Activated CD4-positive, alpha-beta T cell treated with anti-CD3 and anti-CD28 coated beads for 36 hours (primary cell): ENCODE data around the gene SORL1. TPM values are rescaled to one million over a fixed set of nuclear protein-coding genes. Genes with fewer than 3 reads are reported as not detected.

ENCODE experiments used
- ATAC-seq: fragments of 200-7000 bp; cut with Tn5 transposase; one replicate; pipeline ENCODE4 v1.10.0; 2021; ENCODE audit warnings: mild to moderate bottlenecking, moderate library complexity
- CTCF ChIA-PET: fragments of 350-600 bp; sonication (Branson Sonifier 250); formaldehyde crosslinking; loops from one replicate; lab custom pipeline; 2021; ENCODE audit warnings: antibody characterized with exemption; lab: Charles Lee
- POLR2A ChIA-PET: fragments of 350-600 bp; sonication (Branson Sonifier 250); formaldehyde crosslinking; loops from one replicate; lab custom pipeline; 2021; ENCODE audit warnings: antibody characterized with exemption, inconsistent platforms; lab: Charles Lee
- DNase-seq: peaks from one replicate; pipeline ENCODE4 v3.0.0-alpha.2; 2020
- H3K27ac Mint-ChIP-seq: one replicate; pipeline ENCODE4 v1.8.0; 2021; ENCODE audit warnings: mixed read lengths
- H3K27me3 Mint-ChIP-seq: one replicate; pipeline ENCODE4 v1.8.0; 2021; ENCODE audit warnings: mixed read lengths
- H3K36me3 Mint-ChIP-seq: one replicate; pipeline ENCODE4 v1.8.0; 2021; ENCODE audit warnings: low read depth, mixed read lengths
- H3K4me1 Mint-ChIP-seq: one replicate; pipeline ENCODE4 v1.8.0; 2021; ENCODE audit warnings: mixed read lengths
- H3K4me3 Mint-ChIP-seq: one replicate; pipeline ENCODE4 v1.8.0; 2021; ENCODE audit warnings: mild to moderate bottlenecking, moderate library complexity, mixed read lengths
- H3K9me3 Mint-ChIP-seq: one replicate; pipeline ENCODE4 v1.8.0; 2021; ENCODE audit warnings: low read depth, mixed read lengths
- intact Hi-C, 2 experiments: fragments of 100-400 bp; cut with DNase I in 1 of 2; cut with micrococcal nuclease in 1 of 2; formaldehyde crosslinking; loops; one replicate each; pipeline versions ENCODE4 v1.14.2 to v1.15.1; 2022 to 2024; cut with DNase I, micrococcal nuclease
- total RNA-seq, 2 experiments: library from RNA; stranded (reverse); gene quantifications; one replicate each; pipeline ENCODE4 v1.2.3, GENCODE V29; 2021

The SORL1 gene
- total RNA-seq, 2 experiments from 2014 or later, result 53.5 to 68.0 TPM

- Mint-ChIP-seq H3K4me1 (peaks cover 21% of the 10 kb centered on the region), H3K27me3 (no peaks in the 10 kb centered on the region), H3K36me3 (peaks cover 54% of the 10 kb centered on the region), H3K9me3 (no peaks in the 10 kb centered on the region), H3K4me3 (no peak overlapping the region), H3K27ac (no peak overlapping the region)
- intact Hi-C loops, result no loop called here
- ATAC-seq (no peak), DNase-seq (no peak)
- ChIA-PET CTCF (interaction anchor here (1.3 kb wide), 2 partner anchors 10 to 19 kb away, joined by 3 to 4 read pairs; no protein-coding TSS in a partner anchor), POLR2A (interaction anchor here (0.6 kb wide), 1 partner anchor 16 kb away, joined by 3 read pairs; no protein-coding TSS in a partner anchor)
Observed at GRCh38 chr11:121572571-121573059, 120.5 kb downstream of the SORL1 start.

- ChIA-PET POLR2A (no interaction called here), CTCF (no interaction called here)
- no peak for ATAC-seq
Observed at GRCh38 chr11:121574801-121575200, 122.7 kb downstream of the SORL1 start.

GRCh38 chr11:121575250-121575962, 123.3 kb downstream of the SORL1 start:
- Mint-ChIP-seq H3K9me3 (peaks cover 6% of the 10 kb centered on the region), H3K27ac (peak overlapping the region; percentile 69), H3K4me1 (peaks cover 23% of the 10 kb centered on the region), H3K27me3 (no peaks in the 10 kb centered on the region), H3K4me3 (no peak overlapping the region), H3K36me3 (peaks cover 73% of the 10 kb centered on the region)
- intact Hi-C loops, result no loop called here
- ATAC-seq (peak; percentile 85), DNase-seq (peak; percentile 16)
- ChIA-PET POLR2A (no interaction called here), CTCF (interaction anchor here (0.7 to 1.5 kb wide), 3 partner anchors 9 to 47 kb away, joined by 3 to 4 read pairs (median 3); no protein-coding TSS in a partner anchor)

More at GRCh38 chr11:121574801-121575200, 122.7 kb downstream of the SORL1 start:
- H3K9me3 Mint-ChIP-seq, result peaks cover under 1% of the 10 kb centered on the region
- no peak overlapping the region for H3K4me3 Mint-ChIP-seq
- H3K27me3 Mint-ChIP-seq, result no peaks in the 10 kb centered on the region
- H3K27ac Mint-ChIP-seq, result no peak overlapping the region
- H3K4me1 Mint-ChIP-seq, result peaks cover 23% of the 10 kb centered on the region
- intact Hi-C loops, result no loop called here
- DNase-seq, result no peak
- peaks cover 67% of the 10 kb centered on the region for H3K36me3 Mint-ChIP-seq

GRCh38 chr11:121575963-121576290, 123.8 kb downstream of the SORL1 start:
- H3K9me3 Mint-ChIP-seq, result peaks cover 9% of the 10 kb centered on the region
- DNase-seq, result no peak
- H3K27me3 Mint-ChIP-seq, result no peaks in the 10 kb centered on the region
- H3K4me1 Mint-ChIP-seq, result peaks cover 23% of the 10 kb centered on the region
- H3K27ac Mint-ChIP-seq, result peak overlapping the region; percentile 69
- CTCF ChIA-PET, result interaction anchor here (0.7 to 1.5 kb wide), 5 partner anchors 9 to 111 kb away, joined by 3 to 4 read pairs (median 3); no protein-coding TSS in a partner anchor
- peaks cover 75% of the 10 kb centered on the region for H3K36me3 Mint-ChIP-seq
- ATAC-seq, result peak; percentile 19
- POLR2A ChIA-PET, result no interaction called here
- H3K4me3 Mint-ChIP-seq, result no peak overlapping the region
- intact Hi-C loops, result no loop called here

GRCh38 chr11:121576531-121576930, 124.4 kb downstream of the SORL1 start:
- ATAC-seq, result no peak
- no peak for DNase-seq
- intact Hi-C loops, result no loop called here
- Mint-ChIP-seq H3K4me1 (peaks cover 27% of the 10 kb centered on the region), H3K4me3 (no peak overlapping the region), H3K36me3 (peaks cover 79% of the 10 kb centered on the region), H3K27ac (no peak overlapping the region), H3K9me3 (peaks cover 9% of the 10 kb centered on the region), H3K27me3 (no peaks in the 10 kb centered on the region)
- POLR2A ChIA-PET, result no interaction called here
- CTCF ChIA-PET, result interaction anchor here (0.9 to 1.5 kb wide), 6 partner anchors 8 to 144 kb away, joined by 3 to 4 read pairs (median 3); no protein-coding TSS in a partner anchor

GRCh38 chr11:121577106-121577848, 125.2 kb downstream of the SORL1 start:
- peaks cover 34% of the 10 kb centered on the region for H3K4me1 Mint-ChIP-seq
- ATAC-seq (no peak), DNase-seq (no peak)
- ChIA-PET POLR2A (no interaction called here), CTCF (interaction anchor here (0.7 to 1.4 kb wide), 8 partner anchors 12 to 383 kb away, joined by 3 to 7 read pairs (median 3); no protein-coding TSS in a partner anchor)
- peaks cover 83% of the 10 kb centered on the region for H3K36me3 Mint-ChIP-seq
- H3K9me3 Mint-ChIP-seq, result peaks cover 9% of the 10 kb centered on the region
- H3K27me3 Mint-ChIP-seq, result no peaks in the 10 kb centered on the region
- no peak overlapping the region for H3K4me3 Mint-ChIP-seq
- peak overlapping the region; percentile 60 for H3K27ac Mint-ChIP-seq
- intact Hi-C loops, result no loop called here

- H3K36me3 Mint-ChIP-seq, result peaks cover 77% of the 10 kb centered on the region
- DNase-seq (no peak), ATAC-seq (no peak)
- no peak overlapping the region for H3K4me3 Mint-ChIP-seq
- H3K27ac Mint-ChIP-seq, result no peak overlapping the region
- ChIA-PET CTCF (interaction anchor here (1.3 kb wide), 1 partner anchor 384 kb away, joined by 7 read pairs; no protein-coding TSS in a partner anchor), POLR2A (no interaction called here)
- peaks cover 9% of the 10 kb centered on the region for H3K9me3 Mint-ChIP-seq
- H3K27me3 Mint-ChIP-seq, result no peaks in the 10 kb centered on the region
- intact Hi-C loops, result no loop called here
- H3K4me1 Mint-ChIP-seq, result peaks cover 45% of the 10 kb centered on the region
Observed at GRCh38 chr11:121578251-121578976, 126.3 kb downstream of the SORL1 start.

- Mint-ChIP-seq H3K4me1 (peaks cover 42% of the 10 kb centered on the region), H3K4me3 (no peak overlapping the region), H3K27me3 (no peaks in the 10 kb centered on the region), H3K9me3 (peaks cover 9% of the 10 kb centered on the region), H3K36me3 (peaks cover 69% of the 10 kb centered on the region), H3K27ac (no peak overlapping the region)
- DNase-seq (no peak), ATAC-seq (no peak)
- POLR2A ChIA-PET, result no interaction called here
- CTCF ChIA-PET, result interaction anchor here (0.9 to 1.3 kb wide), 3 partner anchors 10 to 139 kb away, joined by 3 read pairs; no protein-coding TSS in a partner anchor
- intact Hi-C loops, result no loop called here
Observed at GRCh38 chr11:121580154-121580553, 128.0 kb downstream of the SORL1 start.

- H3K27ac Mint-ChIP-seq, result peak overlapping the region; percentile 76
- ChIA-PET POLR2A (interaction anchor here (0.7 to 0.9 kb wide), 2 partner anchors 133 to 146 kb away, joined by 5 to 6 read pairs; no protein-coding TSS in a partner anchor), CTCF (interaction anchor here (0.6 to 2.3 kb wide), 4 partner anchors 9 to 1075 kb away, joined by 3 to 16 read pairs (median 3); no protein-coding TSS in a partner anchor)
- peak; percentile 69 for ATAC-seq
- H3K4me1 Mint-ChIP-seq, result peaks cover 28% of the 10 kb centered on the region
- H3K27me3 Mint-ChIP-seq, result no peaks in the 10 kb centered on the region
- DNase-seq, result no peak
- peaks cover 57% of the 10 kb centered on the region for H3K36me3 Mint-ChIP-seq
- intact Hi-C loops, result no loop called here
- H3K4me3 Mint-ChIP-seq, result no peak overlapping the region
- peaks cover 9% of the 10 kb centered on the region for H3K9me3 Mint-ChIP-seq
Observed at GRCh38 chr11:121581607-121582006, 129.5 kb downstream of the SORL1 start.

GRCh38 chr11:121582296-121582695, 130.2 kb downstream of the SORL1 start:
- Mint-ChIP-seq H3K9me3 (peaks cover 9% of the 10 kb centered on the region), H3K4me1 (peaks cover 25% of the 10 kb centered on the region), H3K36me3 (peaks cover 51% of the 10 kb centered on the region), H3K27me3 (no peaks in the 10 kb centered on the region), H3K4me3 (no peak overlapping the region), H3K27ac (peak overlapping the region; percentile 76)
- intact Hi-C loops, result no loop called here
- DNase-seq (peak; percentile 16), ATAC-seq (peak; percentile 72)
- CTCF ChIA-PET, result interaction anchor here (2.3 kb wide), 1 partner anchor 9 kb away, joined by 16 read pairs; no protein-coding TSS in a partner anchor
- POLR2A ChIA-PET, result no interaction called here
